ENCODE results near the gene SLC23A2. TPM values are rescaled to one million over a fixed set of nuclear protein-coding genes. Genes with fewer than 3 reads are reported as not detected.

SLC23A2 gene
- total RNA-seq (1 to 10 TPM; 6.2 to 9.9 (median 8.8) TPM), polyA plus RNA-seq (10 to 100 TPM in 1 of 2 donors, 1 to 10 TPM in 1; 4.3 to 12.9 TPM)

DNA sequence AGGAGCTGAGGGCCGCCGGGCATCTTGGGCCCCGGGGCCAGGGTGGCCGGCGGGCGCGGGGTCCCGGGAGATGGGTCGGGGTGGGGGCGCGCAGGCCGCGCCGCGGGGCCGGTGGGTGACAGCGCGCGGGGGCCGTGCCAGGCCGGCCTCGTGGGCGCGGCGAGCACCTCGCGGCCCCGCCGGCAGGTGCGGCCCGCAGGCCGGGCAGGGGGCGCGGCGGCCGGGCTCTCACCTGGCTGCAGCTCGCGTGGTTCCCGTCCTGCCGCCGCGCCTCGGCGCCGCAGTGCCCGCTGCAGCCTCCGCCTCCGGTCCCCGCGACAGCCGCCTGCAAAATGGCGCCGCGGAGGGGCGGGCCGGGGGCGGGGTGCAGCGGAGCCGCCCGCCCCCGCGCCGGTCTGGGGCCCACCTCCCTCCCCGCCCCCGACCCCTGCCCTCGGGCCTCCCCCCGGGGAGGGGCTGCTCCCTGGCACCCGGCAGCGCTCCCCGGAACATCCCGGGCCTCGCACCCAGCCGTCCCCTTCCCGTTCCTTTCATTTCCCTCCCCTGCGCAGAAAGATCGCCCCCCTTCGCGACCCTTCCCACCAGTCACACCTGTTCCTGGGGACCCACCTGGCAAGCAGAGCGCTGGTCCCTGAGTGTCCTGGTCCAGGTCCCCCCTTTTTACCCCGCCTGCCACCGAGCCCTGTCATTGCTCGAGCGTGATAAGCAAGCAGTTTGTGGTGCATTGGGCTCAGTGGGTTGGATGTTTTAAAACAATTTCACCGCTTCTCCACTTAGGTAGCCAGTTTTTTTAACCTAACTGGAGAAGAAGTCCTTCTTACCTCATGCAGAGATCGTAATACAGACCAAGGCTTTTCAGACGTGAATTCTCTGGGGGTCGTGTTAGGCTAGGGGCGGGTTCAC lies at the start of gene SLC23A2:
Gene SLC23A2, minus strand, starts transcription at position 337 of the 903 bp plus-strand sequence. CDS start 68,948 bp downstream, outside the sequence.
- Histone ChIP-seq H3K27me3 (no peaks in the 10 kb centered on the region), H3K36me3 (no peaks in the 10 kb centered on the region), H3K4me1 (peaks cover 4 to 9% (median 9%) of the 10 kb centered on the region in 3 donors), H3K27ac (no peak within 1 kb of the TSS), H3K9me3 (no peaks in the 10 kb centered on the region), H3K4me3 (peak within 1 kb of the TSS; percentile 51 to 88 (median 76))
- TF ChIP-seq, protein P1, sequence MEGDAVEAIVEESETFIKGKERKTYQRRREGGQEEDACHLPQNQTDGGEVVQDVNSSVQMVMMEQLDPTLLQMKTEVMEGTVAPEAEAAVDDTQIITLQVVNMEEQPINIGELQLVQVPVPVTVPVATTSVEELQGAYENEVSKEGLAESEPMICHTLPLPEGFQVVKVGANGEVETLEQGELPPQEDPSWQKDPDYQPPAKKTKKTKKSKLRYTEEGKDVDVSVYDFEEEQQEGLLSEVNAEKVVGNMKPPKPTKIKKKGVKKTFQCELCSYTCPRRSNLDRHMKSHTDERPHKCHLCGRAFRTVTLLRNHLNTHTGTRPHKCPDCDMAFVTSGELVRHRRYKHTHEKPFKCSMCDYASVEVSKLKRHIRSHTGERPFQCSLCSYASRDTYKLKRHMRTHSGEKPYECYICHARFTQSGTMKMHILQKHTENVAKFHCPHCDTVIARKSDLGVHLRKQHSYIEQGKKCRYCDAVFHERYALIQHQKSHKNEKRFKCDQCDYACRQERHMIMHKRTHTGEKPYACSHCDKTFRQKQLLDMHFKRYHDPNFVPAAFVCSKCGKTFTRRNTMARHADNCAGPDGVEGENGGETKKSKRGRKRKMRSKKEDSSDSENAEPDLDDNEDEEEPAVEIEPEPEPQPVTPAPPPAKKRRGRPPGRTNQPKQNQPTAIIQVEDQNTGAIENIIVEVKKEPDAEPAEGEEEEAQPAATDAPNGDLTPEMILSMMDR (IDR thresholded peaks at IDR 0.05): no peak
- intact Hi-C loops (cut with DNase I): no loop called here
- WGBS, 2 donors: 1% methylated on average over 44 to 88 of the region's 88 CpGs
- FAIRE-seq: no peak
- ATAC-seq: peak; percentile 79 to 88 (median 83)
- DNase-seq: peak; percentile 25 to 78 (median 44)

DNA sequence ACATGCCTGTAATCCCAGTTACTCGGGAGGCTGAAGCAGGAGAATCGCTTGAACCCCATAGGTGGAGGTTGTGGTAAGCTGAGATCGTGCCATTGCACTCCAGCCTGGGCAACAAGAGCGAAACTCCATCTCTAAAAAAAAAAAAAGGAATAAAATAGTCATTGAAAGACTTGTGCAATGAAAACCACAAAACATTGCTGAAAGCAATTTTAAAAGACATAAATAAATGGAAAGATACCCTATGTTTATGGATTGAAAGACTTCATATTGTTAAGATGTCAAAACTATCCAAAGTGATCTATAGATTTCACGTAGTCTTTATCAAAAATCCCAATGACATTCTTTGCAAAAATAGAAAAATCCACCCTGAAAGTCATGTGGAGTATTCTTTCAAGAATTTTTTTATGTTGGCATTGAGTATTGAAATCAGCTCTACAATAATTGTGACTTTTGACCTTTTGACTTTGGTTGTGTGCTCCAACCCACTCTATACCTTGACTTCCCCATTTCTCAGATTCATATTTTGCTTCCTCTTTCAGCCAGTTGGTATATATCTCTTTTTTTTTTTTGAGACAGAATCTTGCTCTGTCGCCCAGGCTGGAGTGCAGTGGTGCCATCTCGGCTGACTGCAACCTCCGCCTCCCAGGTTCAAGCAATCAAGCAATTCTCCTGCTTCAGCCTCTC lies 45.5 kb upstream of the SLC23A2 start:
- ATAC-seq (peak in 2 of 4 donors; percentile 27 to 52), DNase-seq (no peak), FAIRE-seq (no peak)
- no peak overlapping the region for H3K27ac ChIP-seq
- no peaks in the 10 kb centered on the region for H3K27me3 ChIP-seq
- H3K36me3 ChIP-seq: no peaks in the 10 kb centered on the region
- no peaks in the 10 kb centered on the region for H3K4me1 ChIP-seq
- no peaks in the 10 kb centered on the region for H3K9me3 ChIP-seq
- no peak overlapping the region for H3K4me3 ChIP-seq
- intact Hi-C loops (cut with DNase I): no loop called here
- WGBS, 2 donors: 72 to 83% methylated on average over 8 of the region's 8 CpGs
- TF ChIP-seq, protein P1 (IDR thresholded peaks at IDR 0.05): no peak

DNA sequence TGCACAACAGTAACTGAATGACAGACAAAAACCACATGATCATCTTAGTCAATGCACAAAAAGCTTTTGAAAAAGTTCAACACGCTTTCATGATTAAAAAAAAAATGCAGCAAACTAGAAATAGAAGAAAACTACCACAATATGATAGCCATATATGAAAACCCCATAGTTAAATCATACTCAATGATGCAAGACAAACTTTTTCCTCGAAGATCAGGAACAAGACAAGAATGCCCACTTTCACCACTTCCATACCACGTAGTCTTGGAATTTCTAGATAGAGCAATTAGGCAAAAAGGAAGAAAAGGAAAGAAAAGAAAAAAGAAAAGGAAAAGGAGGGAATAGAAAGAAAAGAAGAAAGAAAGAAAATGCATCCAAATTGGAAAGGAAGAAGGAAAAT lies 44.6 kb upstream of the SLC23A2 start:
- Histone ChIP-seq H3K36me3 (no peaks in the 10 kb centered on the region), H3K4me1 (no peaks in the 10 kb centered on the region)
- no peak for ATAC-seq

DNA sequence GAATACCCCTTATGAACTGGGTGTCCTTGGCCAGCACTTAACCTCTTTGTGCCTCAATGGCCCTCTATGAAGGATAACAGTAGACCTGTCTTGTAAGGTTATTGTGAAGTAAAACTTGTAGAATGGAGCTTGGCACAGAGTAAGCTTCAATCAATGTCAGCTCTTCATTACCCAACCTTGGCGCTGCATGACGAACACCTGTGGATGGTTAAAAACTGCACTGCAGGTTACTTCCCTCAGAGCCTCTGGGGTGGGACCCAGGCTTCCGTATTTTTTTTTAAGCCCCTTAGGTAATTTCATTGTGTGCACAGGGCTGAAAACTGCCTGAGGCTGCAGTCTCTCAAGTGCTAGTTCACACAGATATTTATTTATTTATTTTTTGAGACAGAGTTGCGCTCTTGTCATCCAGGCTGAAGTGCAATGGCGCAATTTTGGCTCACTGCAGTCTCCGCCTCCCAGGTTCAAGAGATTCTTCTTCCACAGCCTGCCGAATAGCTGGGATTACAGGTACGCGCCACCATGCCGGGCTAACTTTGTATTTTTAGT lies 42.8 kb upstream of the SLC23A2 start:
- intact Hi-C loops (cut with DNase I): no loop called here
- DNase-seq (no peak), ATAC-seq (no peak), FAIRE-seq (no peak)
- H3K27me3 ChIP-seq: no peaks in the 10 kb centered on the region
- no peak overlapping the region for H3K4me3 ChIP-seq
- TF ChIP-seq, protein P1 (IDR thresholded peaks at IDR 0.05): no peak
- no peak overlapping the region for H3K27ac ChIP-seq
- WGBS, 2 donors: 83 to 91% methylated on average over 10 of the region's 10 CpGs
- no peaks in the 10 kb centered on the region for H3K9me3 ChIP-seq
- H3K36me3 ChIP-seq: no peaks in the 10 kb centered on the region
- no peaks in the 10 kb centered on the region for H3K4me1 ChIP-seq

More for the DNA sequence above, 44.6 kb upstream of the SLC23A2 start:
- Histone ChIP-seq H3K27me3 (no peaks in the 10 kb centered on the region), H3K9me3 (no peaks in the 10 kb centered on the region), H3K27ac (no peak overlapping the region), H3K4me3 (no peak overlapping the region)
- WGBS, 2 donors: 53 to 68% methylated on average over 3 of the region's 3 CpGs
- DNase-seq: no peak
- TF ChIP-seq, protein P1 (IDR thresholded peaks at IDR 0.05): no peak
- no peak for FAIRE-seq
- intact Hi-C loops (cut with DNase I): no loop called here
